ENCODE measurements around the gene DDOST. TPM values are rescaled to one million over a fixed set of nuclear protein-coding genes. Genes with fewer than 3 reads are reported as not detected.
A peak's percentile ranks its signal among the peaks of the same experiment; 100 is the strongest.

Gene DDOST
- total RNA-seq, 2 experiments from 2014 or later = 145 to 152 TPM

DNA sequence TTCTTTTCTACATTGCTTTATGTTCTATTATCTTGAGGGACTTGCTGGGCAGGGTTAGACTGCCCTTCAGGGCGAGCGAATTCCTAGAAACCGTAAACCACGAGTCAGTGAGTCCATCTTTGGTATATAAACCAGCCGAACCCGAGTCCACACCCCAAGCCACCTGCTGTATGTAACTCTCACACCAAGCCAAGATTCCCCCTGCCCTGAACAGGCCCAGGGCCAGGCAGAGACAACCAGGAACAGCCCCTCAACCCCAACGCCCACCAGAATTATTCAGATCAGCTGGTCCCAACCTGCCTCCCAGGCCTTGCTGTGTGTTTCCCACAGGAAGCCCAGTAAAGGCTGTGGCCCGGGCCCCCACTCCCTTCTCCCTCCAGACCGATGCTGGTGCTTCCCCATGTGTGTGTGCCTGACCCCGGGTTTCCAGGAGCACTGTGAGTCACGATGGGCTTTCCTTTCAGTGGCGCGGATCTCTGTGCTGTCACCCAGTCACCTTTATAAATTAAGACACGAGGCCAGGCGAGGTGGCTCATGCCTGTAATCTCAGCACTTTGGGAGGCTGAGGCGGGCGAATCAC, 39.6 kb upstream of the DDOST start:
- ChIA-PET POLR2A (no interaction called here), CTCF (no interaction called here)
- H3K4me1 Mint-ChIP-seq = peaks cover 8% of the 10 kb centered on the region
- H3K36me3 Mint-ChIP-seq (ENCODE audit: low read depth) = no peaks in the 10 kb centered on the region
- no peaks in the 10 kb centered on the region for H3K9me3 Mint-ChIP-seq
- DNase-seq = no peak
- no peak overlapping the region for H3K27ac Mint-ChIP-seq
- no peak overlapping the region for H3K4me3 Mint-ChIP-seq
- H3K27me3 Mint-ChIP-seq = peaks cover 3% of the 10 kb centered on the region

DNA sequence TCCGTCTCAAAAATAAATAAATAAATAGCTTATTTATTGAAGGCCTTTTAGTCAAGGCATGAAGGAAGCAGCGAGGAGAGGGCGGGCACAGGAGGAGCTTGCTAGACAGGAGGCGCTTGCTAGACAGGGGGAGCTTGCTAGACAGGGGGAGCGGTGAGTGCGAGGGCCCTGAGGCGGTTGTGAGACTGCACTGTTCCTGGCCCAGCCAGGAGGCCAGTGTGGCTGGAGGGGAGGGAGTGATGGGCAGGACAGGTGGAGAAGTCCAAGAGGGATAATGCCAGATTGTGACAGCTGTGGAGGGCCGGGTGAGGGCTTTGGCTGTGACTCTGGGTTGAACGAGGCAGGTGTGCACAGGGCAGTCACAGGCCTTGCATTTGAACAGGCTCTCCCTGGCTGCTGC, 38.4 kb upstream of the DDOST start:
- ChIA-PET CTCF (interaction anchor here (0.7 to 1.8 kb wide), 3 partner anchors 18 to 496 kb away, joined by 3 to 6 read pairs (median 3); partner anchors contain the start of gene KIF17), POLR2A (no interaction called here)
- Mint-ChIP-seq H3K9me3 (no peaks in the 10 kb centered on the region), H3K27ac (no peak overlapping the region), H3K36me3 (ENCODE audit: low read depth) (no peaks in the 10 kb centered on the region), H3K27me3 (peaks cover 7% of the 10 kb centered on the region), H3K4me1 (peaks cover 8% of the 10 kb centered on the region), H3K4me3 (no peak overlapping the region)
- no peak for DNase-seq

DNA sequence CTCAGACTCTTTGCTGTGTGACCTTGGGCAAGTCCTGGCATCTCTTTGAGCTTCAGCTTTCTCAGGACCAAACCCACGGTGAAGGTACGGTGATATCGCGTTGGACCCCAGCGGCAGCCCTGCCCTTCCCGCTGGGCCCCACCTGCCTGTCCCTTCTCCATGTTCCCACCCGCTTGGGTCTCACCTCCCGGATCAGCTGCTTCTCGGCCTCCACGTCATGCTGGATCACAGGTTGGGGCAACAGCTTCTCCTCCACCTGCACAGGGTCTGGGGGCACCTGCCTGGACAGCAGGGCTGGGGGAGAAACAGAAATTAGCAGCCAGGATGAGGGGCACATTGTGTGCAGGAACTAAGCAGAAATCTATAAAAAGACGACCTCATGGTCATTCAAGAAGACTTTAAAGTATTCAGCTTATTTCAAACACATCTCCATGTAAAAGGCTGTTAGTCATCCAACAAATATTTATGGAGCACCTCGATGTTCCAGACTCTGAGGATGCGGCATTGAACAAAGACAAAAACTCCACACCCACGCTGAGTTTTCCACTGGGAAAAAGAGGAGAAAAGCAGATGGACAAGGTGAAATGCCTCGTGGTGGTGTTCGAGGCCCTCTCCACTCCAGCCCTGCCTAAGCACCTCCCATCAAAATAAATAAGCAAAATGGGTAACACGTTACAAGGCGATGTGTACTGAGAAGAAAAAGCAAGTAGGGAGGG, 37.2 kb upstream of the DDOST start:
- no peak for DNase-seq
- ChIA-PET CTCF (interaction anchor here (0.6 to 2.7 kb wide), 8 partner anchors 9 to 982 kb away, joined by 3 to 19 read pairs (median 4); partner anchors contain the start of gene KIF17), POLR2A (no interaction called here)
- Mint-ChIP-seq H3K4me1 (peaks cover 8% of the 10 kb centered on the region), H3K9me3 (no peaks in the 10 kb centered on the region), H3K27me3 (peaks cover 11% of the 10 kb centered on the region), H3K36me3 (ENCODE audit: low read depth) (no peaks in the 10 kb centered on the region), H3K4me3 (no peak overlapping the region), H3K27ac (no peak overlapping the region)

DNA sequence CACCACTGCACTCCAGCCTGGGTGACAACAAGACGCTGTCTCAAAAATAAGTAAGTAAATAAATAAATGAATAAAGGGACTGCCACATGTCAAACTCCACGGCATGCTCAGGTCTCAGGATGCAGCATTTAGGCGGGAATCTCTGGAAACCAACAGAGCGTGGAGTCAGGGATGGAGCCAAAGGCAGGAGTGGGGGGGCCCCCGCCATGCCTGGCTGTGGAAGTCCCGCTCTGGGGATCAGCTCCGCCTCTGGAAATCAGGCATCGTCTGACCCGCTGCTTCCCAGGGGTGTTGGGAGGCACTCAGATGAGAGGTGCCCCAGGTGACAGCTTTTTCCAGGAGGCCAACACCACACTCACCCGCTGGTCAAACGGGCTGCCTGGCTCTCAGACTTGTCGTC, 36.4 kb upstream of the DDOST start:
- no peak overlapping the region for H3K4me3 Mint-ChIP-seq
- no peaks in the 10 kb centered on the region for H3K36me3 Mint-ChIP-seq (ENCODE audit: low read depth)
- H3K4me1 Mint-ChIP-seq = peaks cover 8% of the 10 kb centered on the region
- peaks cover 11% of the 10 kb centered on the region for H3K27me3 Mint-ChIP-seq
- H3K9me3 Mint-ChIP-seq = no peaks in the 10 kb centered on the region
- H3K27ac Mint-ChIP-seq = no peak overlapping the region
- CTCF ChIA-PET = interaction anchor here (1.0 to 2.7 kb wide), 11 partner anchors 8 to 671 kb away, joined by 3 to 19 read pairs (median 5); partner anchors contain the start of gene DDOST
- POLR2A ChIA-PET = no interaction called here
- DNase-seq = no peak

DNA sequence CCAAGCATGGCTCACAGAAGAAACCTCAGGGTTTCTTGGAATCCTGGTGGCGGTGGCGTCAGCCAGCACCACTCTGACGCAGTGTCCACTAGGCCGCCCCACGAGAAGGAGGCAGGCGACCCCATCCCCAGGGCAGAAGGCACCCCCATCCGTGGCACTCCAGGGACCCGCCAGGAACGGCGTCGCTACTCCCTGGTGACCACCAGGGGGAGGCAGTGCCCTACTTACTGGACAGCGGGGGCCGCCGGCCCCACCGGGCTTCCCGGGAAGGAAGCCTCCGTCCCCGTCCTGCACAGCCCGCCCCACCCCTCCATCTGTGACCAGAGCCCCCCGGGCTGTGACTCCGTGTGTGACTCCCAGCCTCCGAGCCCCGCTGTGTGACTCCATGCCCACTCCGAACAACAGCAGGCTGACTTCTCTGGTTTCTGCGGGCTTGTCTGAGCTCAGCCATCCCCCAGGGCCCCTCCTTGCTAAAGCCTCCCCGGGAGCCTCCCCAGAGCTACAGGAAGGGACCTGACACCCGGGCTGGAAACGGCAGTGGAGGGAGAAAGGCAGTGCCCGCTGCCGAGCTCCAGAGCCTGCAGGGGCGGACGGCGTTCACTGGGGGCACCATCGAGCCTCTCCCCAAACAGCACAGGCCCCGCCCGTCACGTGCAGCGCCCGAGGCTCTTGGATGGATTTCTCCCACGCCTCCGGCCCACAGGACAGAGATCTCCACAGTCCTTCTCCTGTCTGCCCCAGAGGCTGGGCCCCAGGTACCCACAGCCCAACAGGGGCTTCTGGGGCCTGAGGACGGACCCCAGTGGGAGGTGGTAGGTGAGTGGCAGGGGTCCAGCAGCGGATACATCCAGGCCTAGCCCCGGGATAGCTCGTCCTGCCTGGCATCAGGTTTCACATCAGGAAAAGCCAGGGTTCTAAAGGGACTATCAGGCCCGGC, 35.5 kb upstream of the DDOST start:
- DNase-seq = peak; percentile 78
- ChIA-PET POLR2A (no interaction called here), CTCF (interaction anchor here (0.7 to 2.7 kb wide), 20 partner anchors 9 to 672 kb away, joined by 3 to 19 read pairs (median 4); partner anchors contain the start of gene DDOST)
- H3K27me3 Mint-ChIP-seq = peaks cover 11% of the 10 kb centered on the region
- H3K4me3 Mint-ChIP-seq = peak overlapping the region; percentile 84
- peaks cover 8% of the 10 kb centered on the region for H3K4me1 Mint-ChIP-seq
- peak overlapping the region; percentile 80 for H3K27ac Mint-ChIP-seq
- no peaks in the 10 kb centered on the region for H3K9me3 Mint-ChIP-seq
- H3K36me3 Mint-ChIP-seq (ENCODE audit: low read depth) = no peaks in the 10 kb centered on the region

DNA sequence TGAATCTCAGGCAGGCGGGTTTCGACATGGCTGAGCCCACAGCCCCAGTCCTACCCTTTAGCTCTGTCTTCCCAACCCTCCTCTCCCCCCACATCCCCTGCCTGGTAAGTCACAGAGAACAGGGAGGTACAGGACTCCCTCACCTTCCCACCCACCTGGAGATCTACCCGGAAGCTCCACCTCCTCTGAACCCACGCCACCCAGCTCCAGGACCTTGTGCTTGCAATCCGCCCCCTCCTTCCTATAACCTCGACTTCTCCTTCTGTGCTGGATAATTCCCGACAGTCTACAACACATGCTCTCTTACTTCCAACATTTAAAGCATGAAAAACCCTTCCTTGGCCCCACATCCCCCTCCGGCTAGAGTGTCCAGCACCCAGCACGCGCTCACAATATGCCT, 34.3 kb upstream of the DDOST start:
- H3K27me3 Mint-ChIP-seq = peaks cover 11% of the 10 kb centered on the region
- CTCF ChIA-PET = interaction anchor here (0.5 to 2.7 kb wide), 5 partner anchors 8 to 522 kb away, joined by 3 to 14 read pairs (median 4); no protein-coding TSS in a partner anchor
- no peaks in the 10 kb centered on the region for H3K9me3 Mint-ChIP-seq
- POLR2A ChIA-PET = no interaction called here
- H3K4me1 Mint-ChIP-seq = peaks cover 8% of the 10 kb centered on the region
- no peak overlapping the region for H3K4me3 Mint-ChIP-seq
- DNase-seq = no peak
- no peaks in the 10 kb centered on the region for H3K36me3 Mint-ChIP-seq (ENCODE audit: low read depth)
- H3K27ac Mint-ChIP-seq = no peak overlapping the region

DNA sequence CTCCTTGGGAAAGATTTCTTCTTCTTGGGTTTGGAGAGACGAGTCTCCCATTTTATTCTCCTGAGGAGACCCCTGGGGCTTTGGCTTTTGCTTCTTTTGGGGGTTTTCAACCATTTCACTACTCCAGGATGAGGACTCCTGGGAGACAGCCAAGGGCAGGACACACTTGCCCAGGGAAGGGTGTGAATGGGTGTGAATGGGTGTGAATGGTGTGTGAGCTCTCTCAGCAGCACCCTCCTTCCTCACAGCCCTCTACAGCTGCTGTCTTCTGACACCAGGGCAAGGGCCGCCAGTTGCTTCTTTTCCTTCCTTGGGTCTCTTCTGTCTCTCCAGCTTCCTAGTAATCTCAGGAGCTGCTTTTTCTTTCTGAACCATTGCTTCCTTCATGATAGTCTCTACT, 32.5 kb upstream of the DDOST start:
- H3K4me3 Mint-ChIP-seq = no peak overlapping the region
- no peak for DNase-seq
- H3K27me3 Mint-ChIP-seq = peaks cover 10% of the 10 kb centered on the region
- H3K9me3 Mint-ChIP-seq = no peaks in the 10 kb centered on the region
- H3K36me3 Mint-ChIP-seq (ENCODE audit: low read depth) = no peaks in the 10 kb centered on the region
- POLR2A ChIA-PET = no interaction called here
- no peak overlapping the region for H3K27ac Mint-ChIP-seq
- CTCF ChIA-PET = interaction anchor here (0.6 to 0.7 kb wide), 2 partner anchors 11 to 289 kb away, joined by 3 read pairs; no protein-coding TSS in a partner anchor
- H3K4me1 Mint-ChIP-seq = peaks cover 8% of the 10 kb centered on the region

DNA sequence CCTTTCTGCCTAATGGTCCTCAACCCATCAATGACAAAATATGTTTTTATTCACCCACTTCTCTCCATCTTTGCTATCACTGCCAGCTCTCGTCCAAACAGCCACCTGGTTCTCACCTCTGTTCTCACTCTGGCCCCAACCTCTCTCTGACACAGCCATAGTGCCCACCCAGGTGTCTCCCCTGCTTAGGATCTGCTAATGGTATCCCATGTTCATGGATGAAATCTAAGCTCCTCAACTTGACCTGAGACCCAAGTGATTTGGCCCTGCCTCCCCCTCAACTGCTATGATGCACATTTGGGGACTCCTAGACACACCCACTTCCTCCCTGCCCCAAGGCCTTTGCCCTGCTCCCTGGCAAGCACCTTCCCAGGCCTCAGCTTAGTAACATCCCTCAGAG, 30.7 kb upstream of the DDOST start:
- Mint-ChIP-seq H3K4me1 (peaks cover 7% of the 10 kb centered on the region), H3K27me3 (peaks cover 10% of the 10 kb centered on the region), H3K4me3 (no peak overlapping the region), H3K36me3 (ENCODE audit: low read depth) (no peaks in the 10 kb centered on the region), H3K9me3 (no peaks in the 10 kb centered on the region), H3K27ac (no peak overlapping the region)
- CTCF ChIA-PET = interaction anchor here (0.6 kb wide), 1 partner anchor 30 kb away, joined by 3 read pairs; no protein-coding TSS in a partner anchor
- DNase-seq = no peak
- POLR2A ChIA-PET = no interaction called here

DNA sequence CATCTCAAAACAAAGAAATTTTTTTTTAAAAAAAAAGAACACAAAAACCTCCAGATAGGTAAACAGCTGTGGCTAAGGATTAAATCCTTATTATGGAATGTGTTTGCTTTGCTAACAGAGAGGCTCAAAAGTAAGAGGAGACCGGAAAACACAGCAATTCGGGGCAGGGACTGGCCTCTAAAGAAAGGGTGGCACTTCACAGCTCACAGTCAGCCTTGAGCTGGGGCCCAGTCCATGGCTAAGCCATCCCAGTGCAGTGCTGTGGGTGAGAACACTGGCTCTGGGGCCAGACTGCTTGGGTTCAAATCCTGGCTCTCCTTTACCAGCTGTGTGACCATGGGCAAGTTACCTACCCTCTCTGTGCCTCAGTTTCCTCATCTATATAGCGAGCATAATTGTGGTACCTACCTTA, 28.5 kb upstream of the DDOST start:
- H3K4me3 Mint-ChIP-seq = no peak overlapping the region
- DNase-seq = no peak
- no peaks in the 10 kb centered on the region for H3K9me3 Mint-ChIP-seq
- no peaks in the 10 kb centered on the region for H3K36me3 Mint-ChIP-seq (ENCODE audit: low read depth)
- CTCF ChIA-PET = no interaction called here
- H3K4me1 Mint-ChIP-seq = peaks cover 3% of the 10 kb centered on the region
- peaks cover 12% of the 10 kb centered on the region for H3K27me3 Mint-ChIP-seq
- POLR2A ChIA-PET = no interaction called here
- no peak overlapping the region for H3K27ac Mint-ChIP-seq

DNA sequence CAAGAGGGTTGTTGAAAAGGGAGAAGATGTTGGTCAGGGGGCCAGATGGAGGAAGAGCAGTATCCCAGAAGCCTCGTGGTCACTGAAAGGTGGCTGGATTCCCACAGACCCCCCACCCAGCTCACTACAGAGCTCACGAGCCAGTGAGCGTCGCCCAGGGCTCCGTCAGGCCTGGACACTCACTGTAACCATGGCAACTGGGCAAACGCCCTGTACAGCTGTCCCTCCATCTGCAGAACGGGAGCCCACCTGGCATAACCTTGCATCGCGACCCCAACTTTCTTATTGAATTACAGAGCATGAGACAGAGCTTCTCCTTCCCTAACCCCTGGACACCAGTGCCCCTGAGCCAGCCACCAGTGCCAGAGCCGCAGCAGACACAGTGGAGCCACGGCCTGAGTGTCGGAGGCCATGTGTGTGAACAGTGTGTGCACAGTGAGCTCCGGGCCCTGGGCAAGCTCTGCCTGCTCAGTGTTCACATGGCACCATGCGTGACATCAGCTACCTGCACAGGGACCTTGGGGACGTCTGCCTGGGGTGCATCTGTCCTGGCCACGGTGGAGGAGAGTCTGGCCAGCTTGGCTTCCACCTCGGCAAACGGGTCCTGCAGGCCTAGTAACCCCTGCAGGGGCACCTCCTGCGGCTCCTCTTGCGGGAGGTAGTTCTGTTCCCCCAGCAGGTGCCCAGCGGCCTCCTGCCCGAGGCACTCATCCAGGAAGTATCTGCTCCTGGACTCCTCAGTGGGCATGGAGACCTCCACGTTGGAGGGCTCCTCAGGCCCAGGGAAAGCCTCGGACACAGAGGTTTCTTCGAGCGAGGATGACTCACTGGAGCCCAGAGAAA, 25.9 kb upstream of the DDOST start:
- ChIA-PET POLR2A (no interaction called here), CTCF (interaction anchor here (2.2 kb wide), 1 partner anchor 10 kb away, joined by 14 read pairs; no protein-coding TSS in a partner anchor)
- Mint-ChIP-seq H3K9me3 (no peaks in the 10 kb centered on the region), H3K27me3 (peaks cover 19% of the 10 kb centered on the region), H3K36me3 (ENCODE audit: low read depth) (no peaks in the 10 kb centered on the region), H3K27ac (no peak overlapping the region), H3K4me3 (no peak overlapping the region), H3K4me1 (peaks cover 3% of the 10 kb centered on the region)
- no peak for DNase-seq

DNA sequence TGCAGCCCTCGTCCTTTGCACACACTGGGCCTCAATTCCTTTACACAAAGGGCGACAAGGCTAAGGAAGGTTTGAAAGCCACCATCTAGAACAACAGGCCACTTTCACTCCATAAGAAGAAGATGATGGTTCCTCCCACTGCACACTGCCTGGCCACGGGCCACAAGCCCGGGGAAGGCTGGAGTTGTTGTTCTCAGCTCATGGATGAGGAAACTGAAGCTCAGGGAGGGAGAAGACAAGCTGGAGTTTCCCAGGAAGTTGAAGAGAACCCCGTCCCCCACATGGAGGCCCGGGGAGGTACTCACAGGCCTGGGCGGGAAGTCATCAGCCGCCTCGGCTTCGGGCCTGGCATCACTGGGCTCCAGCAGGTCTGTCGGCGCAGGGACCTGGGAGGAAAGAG, 24.6 kb upstream of the DDOST start:
- Mint-ChIP-seq H3K27ac (no peak overlapping the region), H3K4me1 (peaks cover 3% of the 10 kb centered on the region), H3K4me3 (no peak overlapping the region), H3K36me3 (ENCODE audit: low read depth) (no peaks in the 10 kb centered on the region), H3K27me3 (peaks cover 28% of the 10 kb centered on the region), H3K9me3 (no peaks in the 10 kb centered on the region)
- POLR2A ChIA-PET = no interaction called here
- CTCF ChIA-PET = no interaction called here
- DNase-seq = no peak

DNA sequence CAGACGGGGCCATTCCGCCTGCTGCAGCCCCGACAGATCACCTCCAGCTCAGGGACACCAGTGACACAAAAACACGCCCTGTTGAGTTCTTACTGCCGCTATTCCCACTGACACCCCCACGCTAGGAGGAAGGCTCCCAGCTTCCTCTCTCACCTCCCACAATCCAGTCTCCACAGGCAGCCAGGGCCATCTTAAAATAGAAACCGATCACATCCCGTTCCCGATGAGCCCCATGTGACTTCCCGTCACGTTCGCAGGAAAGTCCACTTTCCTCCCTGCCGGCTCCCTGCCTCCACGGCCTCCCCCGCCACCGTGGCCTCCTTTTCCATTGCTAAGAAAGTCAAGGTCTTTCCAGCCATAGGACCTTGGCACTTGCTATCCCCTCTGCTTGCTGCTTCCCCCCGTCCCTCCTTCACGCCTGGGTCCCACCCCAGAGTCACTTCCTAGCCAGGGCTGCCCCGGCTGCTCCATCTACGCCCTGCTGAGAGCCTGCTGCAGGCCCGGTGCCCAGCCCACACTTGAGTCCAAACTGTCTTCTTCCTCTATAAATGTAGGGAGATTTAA, 24.0 kb upstream of the DDOST start:
- Mint-ChIP-seq H3K4me3 (no peak overlapping the region), H3K27me3 (peaks cover 33% of the 10 kb centered on the region), H3K27ac (no peak overlapping the region), H3K36me3 (ENCODE audit: low read depth) (no peaks in the 10 kb centered on the region), H3K4me1 (peaks cover 3% of the 10 kb centered on the region), H3K9me3 (no peaks in the 10 kb centered on the region)
- POLR2A ChIA-PET = no interaction called here
- CTCF ChIA-PET = no interaction called here
- no peak for DNase-seq
